IMR-90 (cell line): ENCODE results near the gene ATP1A3. TPM values are rescaled to one million over a fixed set of nuclear protein-coding genes. Genes with fewer than 3 reads are reported as not detected.

Experiments used
- ATAC-seq: fragments of 200-7000 bp; cut with Tn5 transposase; 2 replicates; pipeline ENCODE4 v1.9.1; 2020; ENCODE audit warnings: low read depth, mild to moderate bottlenecking, moderate library complexity
- BruUV-seq: library from RNA; stranded (reverse); fragments of 400-500 nt; replicated peaks from 2 replicates; lab custom pipeline; 2021; lab: Mats Ljungman, UMichigan
- CTCF ChIA-PET: fragments of 300-600 bp; formaldehyde crosslinking; extraction: SDS; loops from one replicate; lab custom pipeline; 2021; ENCODE audit warnings: antibody characterized with exemption; lab: Yijun Ruan, JAX
- POLR2A ChIA-PET: fragments of 300-600 bp; sonication (Branson Sonifier 250); formaldehyde crosslinking; loops from one replicate; lab custom pipeline; 2022; ENCODE audit warnings: antibody characterized with exemption; ENCODE audit not compliant: unreplicated experiment; lab: Charles Lee
- DNase-seq: peaks from one replicate; pipeline ENCODE4 v3.0.0; 2013
- H2AFZ ChIP-seq: replicated peaks from 2 replicates; pipeline ENCODE3; 2013; ENCODE audit warnings: low read length, mild to moderate bottlenecking; ENCODE audit not compliant: poor library complexity
- H2AK5ac ChIP-seq: 2 replicates; pipeline ENCODE4 v1.6.1; 2013; ENCODE audit warnings: low read depth, low read length, inconsistent platforms
- H2AK9ac ChIP-seq: replicated peaks from 2 replicates; pipeline ENCODE3; 2013; ENCODE audit warnings: mild to moderate bottlenecking, low read depth, low read length, moderate library complexity; ENCODE audit not compliant: poor library complexity
- H2BK120ac ChIP-seq: 2 replicates; pipeline ENCODE4 v1.6.1; 2013; ENCODE audit warnings: low read depth, low read length, inconsistent platforms
- H2BK15ac ChIP-seq: 3 replicates; pipeline ENCODE4 v1.6.1; 2013; ENCODE audit warnings: low read depth, low read length, inconsistent platforms
- H2BK20ac ChIP-seq: 2 replicates; pipeline ENCODE4 v1.6.1; 2013; ENCODE audit warnings: low read depth, mild to moderate bottlenecking, inconsistent platforms, low read length, moderate library complexity
- H2BK5ac ChIP-seq: 2 replicates; pipeline ENCODE4 v1.6.1; 2013; ENCODE audit warnings: mild to moderate bottlenecking, low read depth, low read length, inconsistent platforms; ENCODE audit not compliant: poor library complexity, severe bottlenecking
- H3K14ac ChIP-seq: replicated peaks from 2 replicates; pipeline ENCODE4 v1.6.1; 2013; ENCODE audit warnings: low read depth, low read length, inconsistent platforms
- H3K18ac ChIP-seq: 2 replicates; pipeline ENCODE4 v1.6.1; 2013; ENCODE audit warnings: low read depth, low read length, control low read depth
- H3K23ac ChIP-seq: 2 replicates; pipeline ENCODE4 v1.6.1; 2013; ENCODE audit warnings: low read depth, low read length, inconsistent platforms
- H3K27ac ChIP-seq: 2 replicates; pipeline ENCODE4 v1.5.1; 2013; ENCODE audit warnings: mild to moderate bottlenecking, control low read depth, low read length; ENCODE audit not compliant: insufficient read depth
- H3K27me3 ChIP-seq: 2 replicates; pipeline ENCODE4 v1.6.1; 2013; ENCODE audit warnings: low read length; ENCODE audit not compliant: control insufficient read depth, insufficient read depth
- H3K36me3 ChIP-seq: 2 replicates; pipeline ENCODE4 v1.6.1; 2013; ENCODE audit warnings: low read length, mixed read lengths; ENCODE audit not compliant: control insufficient read depth, insufficient read depth
- H3K4ac ChIP-seq: 2 replicates; pipeline ENCODE4 v1.6.1; 2013; ENCODE audit warnings: low read depth, low read length, inconsistent platforms
- H3K4me1 ChIP-seq: 2 replicates; pipeline ENCODE4 v1.6.1; 2013; ENCODE audit warnings: low read length, mixed read lengths; ENCODE audit not compliant: control insufficient read depth, insufficient read depth
- H3K4me2 ChIP-seq: 2 replicates; pipeline ENCODE4 v1.6.1; 2013; ENCODE audit warnings: low read depth, mild to moderate bottlenecking, control low read depth, low read length, moderate library complexity
- H3K4me3 ChIP-seq: 2 replicates; pipeline ENCODE4 v1.5.1; 2013; ENCODE audit warnings: low read depth, mild to moderate bottlenecking, control low read depth, low read length, moderate library complexity; ENCODE audit not compliant: insufficient read depth
- H3K56ac ChIP-seq: 2 replicates; pipeline ENCODE4 v1.6.1; 2013; ENCODE audit warnings: low read length, inconsistent platforms; ENCODE audit not compliant: insufficient read depth; ENCODE audit errors: extremely low read depth
- H3K79me1 ChIP-seq, 2 experiments: 2 replicates each; pipeline ENCODE4 v1.6.1; 2013; ENCODE audit warnings: low read length in 2 of 2, inconsistent platforms in 1 of 2, low read depth in 1 of 2
- H3K9ac ChIP-seq: 2 replicates; pipeline ENCODE4 v1.6.1; 2013; ENCODE audit warnings: low read depth, low read length, control low read depth
- H3K9me1 ChIP-seq: 2 replicates; pipeline ENCODE4 v1.6.1; 2013; ENCODE audit warnings: low read length, inconsistent platforms; ENCODE audit not compliant: insufficient read depth
- H3K9me3 ChIP-seq: 2 replicates; pipeline ENCODE4 v1.6.1; 2013; ENCODE audit warnings: low read length; ENCODE audit not compliant: control insufficient read depth, insufficient read depth
- H4K20me1 ChIP-seq: 2 replicates; pipeline ENCODE4 v1.6.1; 2013; ENCODE audit warnings: low read length, inconsistent platforms; ENCODE audit not compliant: insufficient read depth
- H4K5ac ChIP-seq: 2 replicates; pipeline ENCODE4 v1.6.1; 2013; ENCODE audit warnings: mild to moderate bottlenecking, low read depth, low read length, control low read depth
- H4K8ac ChIP-seq, 2 experiments: 2 replicates each; pipeline ENCODE4 v1.6.1; 2013; ENCODE audit warnings: low read depth in 2 of 2, low read length in 2 of 2, control low read depth in 1 of 2, inconsistent platforms in 1 of 2
- H4K91ac ChIP-seq: 2 replicates; pipeline ENCODE4 v1.6.1; 2013; ENCODE audit warnings: low read depth, low read length, inconsistent platforms; ENCODE audit not compliant: insufficient read depth
- CEBPB ChIP-seq: IDR thresholded peaks from 2 replicates; pipeline ENCODE4 v1.6.1; 2012; ENCODE audit warnings: low read depth, low read length, improper control_type of control experiment
- CHD1 ChIP-seq: IDR thresholded peaks from 2 replicates; pipeline ENCODE4 v1.6.1; 2012; ENCODE audit warnings: low read depth, low read length, improper control_type of control experiment
- CTCF ChIP-seq: conservative IDR thresholded peaks from 2 replicates; pipeline ENCODE4 v1.5.1; 2012; ENCODE audit warnings: mild to moderate bottlenecking, low read depth, low read length, improper control_type of control experiment
- ELK1 ChIP-seq: fragments of 150-350 bp; IDR thresholded peaks from 2 replicates; pipeline ENCODE4 v1.6.1; 2016; ENCODE audit warnings: low read depth, mild to moderate bottlenecking, low read length, moderate library complexity, borderline replicate concordance
- FOS ChIP-seq: fragments of 150-350 bp; IDR thresholded peaks from 2 replicates; pipeline ENCODE4 v1.6.1; 2016; ENCODE audit warnings: low read depth, low read length
- MAFK ChIP-seq: IDR thresholded peaks from 2 replicates; pipeline ENCODE4 v1.6.1; 2012; ENCODE audit warnings: low read depth, low read length, improper control_type of control experiment
- MAZ ChIP-seq: IDR thresholded peaks from 2 replicates; pipeline ENCODE4 v1.6.1; 2012; ENCODE audit warnings: low read depth, mild to moderate bottlenecking, low read length, improper control_type of control experiment, moderate library complexity, borderline replicate concordance
- MXI1 ChIP-seq: IDR thresholded peaks from 2 replicates; pipeline ENCODE4 v1.6.1; 2012; ENCODE audit warnings: low read depth, mild to moderate bottlenecking, low read length, moderate library complexity, borderline replicate concordance
- NFE2L2 ChIP-seq: fragments of 150-350 bp; IDR thresholded peaks from 2 replicates; pipeline ENCODE4 v1.6.1; 2016; ENCODE audit warnings: low read depth, mild to moderate bottlenecking, low read length
- POLR2A ChIP-seq: IDR thresholded peaks from 2 replicates; pipeline ENCODE4 v1.6.1; 2012; ENCODE audit warnings: mild to moderate bottlenecking, low read depth, low read length
- RAD21 ChIP-seq: IDR thresholded peaks from 2 replicates; pipeline ENCODE4 v1.6.1; 2012; ENCODE audit warnings: low read length, improper control_type of control experiment
- RCOR1 ChIP-seq: IDR thresholded peaks from 2 replicates; pipeline ENCODE4 v1.6.1; 2012; ENCODE audit warnings: mild to moderate bottlenecking, low read length, improper control_type of control experiment; ENCODE audit not compliant: insufficient replicate concordance
- RFX5 ChIP-seq: IDR thresholded peaks from 2 replicates; pipeline ENCODE4 v1.8.0; 2012; ENCODE audit warnings: low read depth, mild to moderate bottlenecking, low read length, moderate library complexity
- SMC3 ChIP-seq: fragments of 150-350 bp; IDR thresholded peaks from 2 replicates; pipeline ENCODE4 v1.6.1; 2016; ENCODE audit warnings: low read depth, mild to moderate bottlenecking, antibody characterized with exemption, low read length, moderate library complexity
- USF2 ChIP-seq: fragments of 150-350 bp; IDR thresholded peaks from 2 replicates; pipeline ENCODE4 v1.6.1; 2017; ENCODE audit warnings: mild to moderate bottlenecking, antibody characterized with exemption, low read length, low read depth
- WGBS, 2 experiments: methylation state at CpG; one replicate each; pipeline versions ENCODE4 v1.1.5 to v1.1.7; 2013; ENCODE audit warnings: missing lambda C conversion rate in 2 of 2; ENCODE audit not compliant: insufficient read length in 1 of 2; ENCODE audit errors: extremely low coverage in 2 of 2; 5-methylcytosine and 5-hydroxymethylcytosine counted together
- dilution Hi-C: fragments of 300-500 bp; cut with HindIII; formaldehyde crosslinking; loops from one replicate; pipeline ENCODE4 v1.14.3; 2018; ENCODE audit warnings: low sequenced_read_pairs; ENCODE audit not compliant: unreplicated experiment
- in situ Hi-C: fragments of 300-500 bp; cut with MboI; formaldehyde crosslinking; loops from 3 replicates; pipeline ENCODE4 v1.14.3; 2019; ENCODE audit warnings: low sequenced_read_pairs, inconsistent platforms, mixed read lengths
- intact Hi-C: fragments of 100-400 bp; cut with micrococcal nuclease; formaldehyde crosslinking; loops from 2 replicates; pipeline ENCODE4 v1.10.0; 2022
- polyA plus RNA-seq, 3 experiments: library from polyadenylated mRNA; depleted of rRNA; stranded (reverse); fragments of >200 nt; gene quantifications; 2 replicates each; pipeline ENCODE4 v1.2.3, GENCODE V29; 2012; ENCODE audit warnings: low replicate concordance in 1 of 3
- total RNA-seq: library from RNA; depleted of rRNA; stranded (reverse); fragments of >200 nt; gene quantifications from 2 replicates; pipeline ENCODE4 v1.2.3, GENCODE V29; 2012

Gene ATP1A3
- total and polyA plus RNA-seq, 2 of the 4 experiments (the other 2 are of a cell fraction), result under 0.01 to 0.12 TPM

- H2AK5ac ChIP-seq, result no peak overlapping the region
- no peak overlapping the region for H3K56ac ChIP-seq
- no peak overlapping the region for H2BK15ac ChIP-seq
- no peak overlapping the region for H3K18ac ChIP-seq
- no peak overlapping the region for H2AK9ac ChIP-seq
- no peaks in the 10 kb centered on the region for H3K79me1 ChIP-seq
- peaks cover 5% of the 10 kb centered on the region; the same call in 1 of the 2 replicates for H3K27me3 ChIP-seq
- H3K4me1 ChIP-seq, result peaks cover 16% of the 10 kb centered on the region
- H3K27ac ChIP-seq, result no peak overlapping the region
- no peak for DNase-seq
- in situ Hi-C loops (no loop called here), dilution Hi-C loops (no loop called here), intact Hi-C loops (no loop called here)
- H3K4me2 ChIP-seq, result no peak overlapping the region
- WGBS, 2 experiments, result 84% methylated on average over 9 of the region's 15 CpGs; no CpG with 5 or more reads in 1 of the 2 experiments
- H3K23ac ChIP-seq, result no peak overlapping the region
- H3K9me1 ChIP-seq, result no peaks in the 10 kb centered on the region
- CTCF ChIA-PET, result no interaction called here
- H3K4me3 ChIP-seq, result no peak overlapping the region
- H3K36me3 ChIP-seq, result no peaks in the 10 kb centered on the region
- no peak overlapping the region for H3K14ac ChIP-seq
- H2BK120ac ChIP-seq, result no peak overlapping the region
- BruUV-seq, result no TSS peak
- ATAC-seq, result no peak
- H4K8ac ChIP-seq, result no peak overlapping the region
- H4K20me1 ChIP-seq, result no peaks in the 10 kb centered on the region
- no peak overlapping the region for H2BK5ac ChIP-seq
- H2AFZ ChIP-seq, result no peak overlapping the region
- TF ChIP-seq USF2 (no peak), RCOR1 (no peak), CTCF (no peak), FOS (no peak), NFE2L2 (no peak), MAZ (no peak), RFX5 (no peak), MXI1 (no peak), CEBPB (no peak), ELK1 (no peak), SMC3 (no peak), CHD1 (no peak), MAFK (no peak), RAD21 (no peak), POLR2A (no peak)
- no peak overlapping the region for H2BK20ac ChIP-seq
- no peak overlapping the region for H4K5ac ChIP-seq
- POLR2A ChIA-PET, result no interaction called here
- no peaks in the 10 kb centered on the region for H3K9me3 ChIP-seq
- H3K9ac ChIP-seq, result no peak overlapping the region
- H3K4ac ChIP-seq, result no peak overlapping the region
- H4K91ac ChIP-seq, result no peak overlapping the region
Measured at GRCh38 chr19:42021185-42021584, 27.2 kb upstream of the ATP1A3 start.
